Measurements from ENCODE around the gene OR5AR1.
A peak's percentile ranks its signal among the peaks of the same experiment; 100 is the strongest.

OR5AR1 gene

DNA sequence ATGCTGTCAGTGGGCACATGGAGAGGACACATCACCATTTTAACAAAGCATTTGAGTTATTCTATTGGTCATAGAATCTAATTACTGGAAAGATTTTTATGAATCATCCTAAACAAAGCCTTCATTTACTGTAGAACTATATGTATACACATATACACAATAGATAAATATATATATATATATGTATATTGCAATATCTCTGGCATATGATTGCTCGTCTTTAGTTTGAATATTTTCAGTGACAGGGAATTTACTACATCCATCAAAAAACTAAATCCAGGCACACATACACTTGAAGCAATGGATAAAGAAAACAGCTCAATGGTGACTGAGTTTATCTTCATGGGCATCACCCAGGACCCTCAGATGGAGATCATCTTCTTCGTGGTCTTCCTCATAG is at the start of gene OR5AR1:
Gene OR5AR1 (plus strand): TSS at position 301 of the 400 bp plus-strand sequence. CDS start 0 bp downstream, at position 301.
- no peak for DNase-seq (ENCODE audit: low read depth)
- no peak for TF ChIP-seq MYC (IDR thresholded peaks at IDR 0.05; ENCODE audit: low read depth, low read length)
- no peak within 1 kb of the TSS for H3K4me3 ChIP-seq (ENCODE audit: low read depth, low read length)

DNA sequence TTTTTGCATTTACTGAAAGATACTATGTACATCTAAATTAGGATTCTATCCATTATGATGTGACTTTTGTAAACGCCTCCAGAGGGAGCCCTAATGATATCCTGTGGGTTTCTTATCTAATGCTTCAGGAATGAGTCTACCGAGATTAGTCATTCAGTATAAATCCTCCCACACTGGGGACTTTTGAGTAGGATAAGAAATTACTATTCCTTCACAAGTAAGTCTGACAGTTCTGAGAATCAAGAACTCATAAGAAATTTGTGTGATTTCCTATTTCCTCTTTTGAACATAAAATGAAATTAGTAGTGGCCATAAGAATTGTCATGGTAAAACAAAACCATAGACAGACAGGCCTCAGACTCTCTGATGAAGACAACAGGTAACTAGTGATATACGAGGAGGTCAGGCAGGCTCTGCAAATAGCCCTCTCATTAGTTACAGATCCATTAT is 38.8 kb upstream of the OR5AR1 start:
- TF ChIP-seq CTCF (IDR thresholded peaks at IDR 0.05; ENCODE audit: low read depth, low read length): peak; percentile 63
- TF ChIP-seq MYC (IDR thresholded peaks at IDR 0.05; ENCODE audit: low read depth, low read length): no peak
- DNase-seq (ENCODE audit: low read depth): peak; percentile 58
- no peak overlapping the region for H3K4me3 ChIP-seq (ENCODE audit: low read depth, low read length)

DNA sequence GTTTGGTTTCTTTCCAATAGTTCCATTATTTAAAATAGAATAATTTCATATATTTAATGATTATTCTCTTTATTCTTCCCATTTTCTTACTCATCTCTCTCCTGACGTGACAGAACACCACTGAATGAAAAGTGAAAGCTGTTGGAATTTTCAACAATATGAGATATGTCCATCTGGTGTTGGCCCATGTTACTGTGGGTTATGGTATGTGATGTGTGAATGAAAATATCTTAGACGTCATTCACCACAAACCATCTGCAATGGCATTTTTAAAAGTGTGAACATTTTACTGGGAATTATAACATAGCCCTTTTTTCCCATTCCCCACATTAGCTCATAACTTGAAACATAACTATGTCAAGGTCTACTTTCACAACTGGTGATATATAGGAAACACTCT is 37.5 kb upstream of the OR5AR1 start:
- TF ChIP-seq POLR2A (IDR thresholded peaks at IDR 0.05; ENCODE audit: extremely low read depth, insufficient read length): no peak
- TF ChIP-seq MAX (IDR thresholded peaks at IDR 0.05; ENCODE audit: low read depth, low read length): no peak
- no peak for TF ChIP-seq CTCF (IDR thresholded peaks at IDR 0.05; ENCODE audit: low read depth, low read length)
- TF ChIP-seq MYC (IDR thresholded peaks at IDR 0.05; ENCODE audit: low read depth, low read length): no peak
- no peak overlapping the region for H3K4me3 ChIP-seq (ENCODE audit: low read depth, low read length)
- DNase-seq (ENCODE audit: low read depth): no peak

GRCh38 chr11:56632329-56632728 is 31.2 kb upstream of the OR5AR1 start:
- DNase-seq (ENCODE audit: low read depth): no peak
- TF ChIP-seq POLR2A (IDR thresholded peaks at IDR 0.05; ENCODE audit: extremely low read depth, insufficient read length) (no peak), CTCF (IDR thresholded peaks at IDR 0.05; ENCODE audit: low read depth, low read length) (no peak), MYC (IDR thresholded peaks at IDR 0.05; ENCODE audit: low read depth, low read length) (no peak), MAX (IDR thresholded peaks at IDR 0.05; ENCODE audit: low read depth, low read length) (no peak)
- H3K4me3 ChIP-seq (ENCODE audit: low read depth, low read length): no peak overlapping the region

GRCh38 chr11:56636861-56637260 is 26.6 kb upstream of the OR5AR1 start:
- H3K4me3 ChIP-seq (ENCODE audit: low read depth, low read length): no peak overlapping the region
- TF ChIP-seq MAX (IDR thresholded peaks at IDR 0.05; ENCODE audit: low read depth, low read length) (no peak), MYC (IDR thresholded peaks at IDR 0.05; ENCODE audit: low read depth, low read length) (no peak), POLR2A (IDR thresholded peaks at IDR 0.05; ENCODE audit: extremely low read depth, insufficient read length) (no peak), CTCF (IDR thresholded peaks at IDR 0.05; ENCODE audit: low read depth, low read length) (no peak)
- no peak for DNase-seq (ENCODE audit: low read depth)

DNA sequence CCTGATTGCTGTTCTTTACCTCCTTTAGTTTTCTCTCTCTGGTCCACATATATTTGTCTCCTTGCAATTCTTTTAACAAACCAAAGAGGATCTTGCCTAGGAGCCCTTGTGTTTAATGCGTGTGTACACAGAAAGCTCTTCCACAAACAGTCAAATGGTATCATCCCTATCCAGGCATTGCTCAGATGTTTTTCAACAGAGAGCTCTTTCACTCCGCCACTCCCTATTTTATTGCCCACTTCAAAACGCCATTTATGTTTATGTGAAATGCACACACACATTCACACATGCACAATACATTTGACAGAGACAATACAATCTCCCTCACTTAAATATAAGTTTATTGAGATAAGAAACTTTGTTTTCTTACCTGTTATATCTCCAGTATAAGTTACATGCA is 26.0 kb upstream of the OR5AR1 start:
- no peak overlapping the region for H3K4me3 ChIP-seq (ENCODE audit: low read depth, low read length)
- no peak for DNase-seq (ENCODE audit: low read depth)
- TF ChIP-seq POLR2A (IDR thresholded peaks at IDR 0.05; ENCODE audit: extremely low read depth, insufficient read length) (no peak), CTCF (IDR thresholded peaks at IDR 0.05; ENCODE audit: low read depth, low read length) (no peak), MYC (IDR thresholded peaks at IDR 0.05; ENCODE audit: low read depth, low read length) (no peak), MAX (IDR thresholded peaks at IDR 0.05; ENCODE audit: low read depth, low read length) (no peak)

Data from NB4 (cell line).